ENCODE data around the gene EDNRB. TPM values are rescaled to one million over a fixed set of nuclear protein-coding genes. Genes with fewer than 3 reads are reported as not detected.

Gene EDNRB
- total and polyA plus RNA-seq, 4 donors, result 11.3 to 20.4 (median 14.1) TPM

- no peaks in the 10 kb centered on the region for H3K36me3 ChIP-seq (ENCODE audit: control insufficient read depth in 4 of 4, insufficient read depth in 3 of 4, low read depth in 1 of 4, low read length in 3 of 4)
- 35% methylated on average over 3 of the region's 3 CpGs for WGBS
- TF ChIP-seq GABPA (IDR thresholded peaks at IDR 0.05 in 1 of 2, conservative IDR thresholded peaks at IDR 0.05 in 1 of 2) (no peak), HNF4G (IDR thresholded peaks at IDR 0.05) (no peak), FOXA1 (IDR thresholded peaks at IDR 0.05) (no peak), ATF3 (IDR thresholded peaks at IDR 0.05) (no peak), SP1 (IDR thresholded peaks at IDR 0.05) (no peak), HNF4A (conservative IDR thresholded peaks at IDR 0.05) (no peak), RXRA (IDR thresholded peaks at IDR 0.05) (no peak), EGR1 (IDR thresholded peaks at IDR 0.05; ENCODE audit: low read depth in 2 of 2) (no peak), FOXA2 (IDR thresholded peaks at IDR 0.05) (no peak), MAX (IDR thresholded peaks at IDR 0.05) (no peak), YY1 (IDR thresholded peaks at IDR 0.05) (no peak), TAF1 (conservative IDR thresholded peaks at IDR 0.05) (no peak), NR2F2 (IDR thresholded peaks at IDR 0.05) (no peak)
- H3K4me3 ChIP-seq (ENCODE audit: low read depth in 1 of 3, low read length in 3 of 3), result no peak overlapping the region
- DNase-seq (ENCODE audit: low spot score), result no peak
- H3K27ac ChIP-seq (ENCODE audit: low read depth in 1 of 2, low read length in 2 of 2), result no peak overlapping the region
- H3K9me3 ChIP-seq (ENCODE audit: control insufficient read depth in 4 of 4, low read length in 3 of 4), result no peaks in the 10 kb centered on the region
- H3K27me3 ChIP-seq (ENCODE audit: control insufficient read depth in 4 of 4, insufficient read depth in 4 of 4, low read length in 3 of 4), result no peaks in the 10 kb centered on the region
- no peak overlapping the region for H3K9ac ChIP-seq (ENCODE audit: low read depth in 1 of 2, low read length in 2 of 2)
- no peaks in the 10 kb centered on the region for H3K4me1 ChIP-seq (ENCODE audit: control insufficient read depth in 4 of 4, insufficient read depth in 4 of 4, low read length in 3 of 4)
Observed at GRCh38 chr13:77861741-77862140, 56.9 kb downstream of the EDNRB start.

GRCh38 chr13:77860507-77860981 is 58.1 kb downstream of the EDNRB start:
- Histone ChIP-seq H3K9me3 (ENCODE audit: control insufficient read depth in 4 of 4, low read length in 3 of 4) (no peaks in the 10 kb centered on the region), H3K4me3 (ENCODE audit: low read depth in 1 of 3, low read length in 3 of 3) (no peak overlapping the region), H3K27me3 (ENCODE audit: control insufficient read depth in 4 of 4, insufficient read depth in 4 of 4, low read length in 3 of 4) (no peaks in the 10 kb centered on the region), H3K27ac (ENCODE audit: low read depth in 1 of 2, low read length in 2 of 2) (peak overlapping the region in 1 of 2 donors; percentile 10), H3K36me3 (ENCODE audit: control insufficient read depth in 4 of 4, insufficient read depth in 3 of 4, low read depth in 1 of 4, low read length in 3 of 4) (no peaks in the 10 kb centered on the region), H3K4me1 (ENCODE audit: control insufficient read depth in 4 of 4, insufficient read depth in 4 of 4, low read length in 3 of 4) (no peaks in the 10 kb centered on the region), H3K9ac (ENCODE audit: low read depth in 1 of 2, low read length in 2 of 2) (no peak overlapping the region)
- no peak for DNase-seq (ENCODE audit: low spot score)
- TF ChIP-seq JUND (IDR thresholded peaks at IDR 0.05) (peak in 1 of 2 donors; percentile 44), FOXA1 (IDR thresholded peaks at IDR 0.05) (no peak)
- WGBS, result 58% methylated on average over 1 of the region's 1 CpG

GRCh38 chr13:77859450-77859849 is 59.2 kb downstream of the EDNRB start:
- TF ChIP-seq CTCF (IDR thresholded peaks at IDR 0.05; ENCODE audit: low read depth, low read length, missing input control) (no peak), REST (IDR thresholded peaks at IDR 0.05) (no peak), JUND (IDR thresholded peaks at IDR 0.05) (no peak), GABPA (IDR thresholded peaks at IDR 0.05 in 1 of 2, conservative IDR thresholded peaks at IDR 0.05 in 1 of 2) (no peak), HNF4A (conservative IDR thresholded peaks at IDR 0.05) (no peak), SP1 (IDR thresholded peaks at IDR 0.05) (no peak), FOXA1 (IDR thresholded peaks at IDR 0.05) (no peak), NR2F2 (IDR thresholded peaks at IDR 0.05) (no peak)
- WGBS, result 57% methylated on average over 8 of the region's 8 CpGs

More at GRCh38 chr13:77859450-77859849, 59.2 kb downstream of the EDNRB start:
- Histone ChIP-seq H3K4me3 (ENCODE audit: low read depth in 1 of 3, low read length in 3 of 3) (no peak overlapping the region), H3K4me1 (ENCODE audit: control insufficient read depth in 4 of 4, insufficient read depth in 4 of 4, low read length in 3 of 4) (no peaks in the 10 kb centered on the region), H3K9me3 (ENCODE audit: control insufficient read depth in 4 of 4, low read length in 3 of 4) (no peaks in the 10 kb centered on the region), H3K27ac (ENCODE audit: low read depth in 1 of 2, low read length in 2 of 2) (peak overlapping the region in 1 of 2 donors; percentile 41), H3K9ac (ENCODE audit: low read depth in 1 of 2, low read length in 2 of 2) (no peak overlapping the region), H3K27me3 (ENCODE audit: control insufficient read depth in 4 of 4, insufficient read depth in 4 of 4, low read length in 3 of 4) (no peaks in the 10 kb centered on the region), H3K36me3 (ENCODE audit: control insufficient read depth in 4 of 4, insufficient read depth in 3 of 4, low read depth in 1 of 4, low read length in 3 of 4) (no peaks in the 10 kb centered on the region)
- DNase-seq (ENCODE audit: low spot score), result no peak

Measured in liver (tissue), 9 donors.